ENCODE results near the gene CREG2.
"Not testable (repeated sequence)": the region's sequence is repeated elsewhere in the genome, so short reads cannot be mapped to it uniquely, and the experiment has no call there.

The CREG2 gene

DNA sequence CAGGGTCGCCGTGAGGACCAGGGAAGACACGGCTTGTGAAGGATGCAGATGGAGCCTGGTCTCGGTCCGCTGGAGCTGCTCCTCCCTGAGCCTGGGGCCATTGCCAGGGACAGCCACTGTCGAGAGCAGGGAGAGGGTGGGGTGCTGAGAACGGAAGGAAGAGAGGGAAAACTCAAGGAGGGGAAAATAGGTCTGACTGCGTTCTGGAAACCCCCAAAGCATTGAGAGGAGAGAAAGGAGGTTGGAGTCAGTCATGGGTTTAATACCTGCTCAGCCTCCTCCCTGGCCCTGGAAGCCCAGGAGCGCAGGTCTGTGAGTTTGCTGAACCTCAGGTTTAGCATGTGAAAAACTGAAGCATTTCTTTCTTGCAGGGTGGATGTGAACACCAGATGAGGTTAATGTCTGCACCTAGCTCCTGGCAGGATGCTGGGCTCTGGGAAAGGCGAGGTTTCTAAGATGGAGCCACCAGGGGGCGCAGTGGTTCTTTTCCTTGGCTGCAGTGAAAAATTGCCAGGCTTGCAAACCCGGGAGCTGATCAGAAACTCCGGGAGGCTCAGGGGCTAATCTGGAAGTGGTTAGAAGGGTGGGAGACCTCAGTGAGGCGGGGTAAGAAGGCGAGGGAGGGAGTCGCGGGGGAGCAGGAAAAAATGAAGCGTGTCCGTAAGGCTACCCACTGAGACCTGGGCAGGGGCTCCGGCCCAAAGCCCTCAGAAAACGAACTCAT is 45.2 kb downstream of the CREG2 start:
- peak; percentile 88 for DNase-seq

DNA sequence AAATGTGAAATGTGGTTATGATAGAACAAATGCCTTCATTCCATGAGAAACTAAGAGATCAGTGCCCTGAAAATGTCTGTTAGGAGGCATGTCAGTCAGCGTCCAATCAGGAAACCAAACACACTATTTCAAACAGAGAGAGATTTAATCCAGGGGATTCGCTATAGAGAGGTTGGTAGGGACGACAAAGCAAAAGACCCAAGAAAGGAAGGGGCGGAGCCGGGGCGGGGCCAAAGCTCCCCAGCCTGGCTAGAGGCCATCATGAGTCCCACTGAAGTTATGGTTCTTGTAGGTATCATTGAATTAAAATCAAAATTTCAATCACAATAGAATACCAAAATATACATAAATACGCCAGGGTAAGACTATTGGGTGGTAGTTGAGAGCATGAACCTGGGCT is 45.9 kb downstream of the CREG2 start:
- no peak for DNase-seq

DNA sequence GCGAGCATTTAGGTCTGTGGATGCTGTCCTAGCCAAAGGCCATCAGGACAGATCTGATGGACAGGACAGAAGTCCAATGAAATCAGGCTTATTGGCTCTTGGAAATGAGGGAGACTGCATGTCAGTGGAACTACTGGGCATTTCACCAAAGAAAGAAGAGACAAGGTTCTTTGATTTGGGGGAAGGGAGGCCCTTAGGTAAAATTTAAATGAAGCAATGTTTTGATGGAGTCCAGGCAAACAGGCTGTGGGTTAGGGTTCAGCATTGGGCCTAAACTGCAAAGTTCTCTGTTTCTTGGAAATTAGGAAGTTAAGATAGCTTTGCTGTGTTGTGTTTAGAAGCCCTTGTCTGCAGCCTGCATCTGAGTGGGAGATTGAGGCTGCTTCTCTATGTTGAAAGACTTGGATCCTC is 47.2 kb downstream of the CREG2 start:
- no peak for DNase-seq

DNA sequence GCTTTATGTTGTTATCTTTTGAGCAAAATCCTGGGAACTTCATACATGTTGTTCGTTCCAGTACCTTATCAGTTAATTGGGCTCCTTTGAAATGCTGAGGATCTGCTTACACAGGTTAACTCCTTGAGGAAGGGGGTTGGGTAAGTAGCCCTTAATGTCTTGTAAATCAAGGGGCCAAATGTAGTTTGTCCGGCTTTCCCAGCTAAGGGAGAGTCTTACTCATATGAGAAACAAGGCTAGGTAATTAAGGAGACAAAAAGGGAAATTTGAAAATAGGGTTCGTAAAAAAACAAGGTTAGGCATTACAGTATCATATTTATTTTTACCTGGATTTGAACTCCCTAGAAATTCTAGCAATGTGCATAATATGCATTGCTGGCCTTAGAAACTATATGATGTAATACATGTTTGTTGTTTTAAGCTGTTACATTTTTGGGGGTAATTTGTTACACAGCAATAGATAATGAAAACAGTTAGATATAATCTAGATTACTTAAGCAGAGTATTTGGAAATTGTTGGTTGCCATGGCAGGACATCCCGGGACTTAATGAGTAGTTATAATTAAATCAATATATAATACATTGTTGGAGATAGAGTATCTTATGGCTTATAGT is 47.9 kb downstream of the CREG2 start:
- no peak for DNase-seq

DNA sequence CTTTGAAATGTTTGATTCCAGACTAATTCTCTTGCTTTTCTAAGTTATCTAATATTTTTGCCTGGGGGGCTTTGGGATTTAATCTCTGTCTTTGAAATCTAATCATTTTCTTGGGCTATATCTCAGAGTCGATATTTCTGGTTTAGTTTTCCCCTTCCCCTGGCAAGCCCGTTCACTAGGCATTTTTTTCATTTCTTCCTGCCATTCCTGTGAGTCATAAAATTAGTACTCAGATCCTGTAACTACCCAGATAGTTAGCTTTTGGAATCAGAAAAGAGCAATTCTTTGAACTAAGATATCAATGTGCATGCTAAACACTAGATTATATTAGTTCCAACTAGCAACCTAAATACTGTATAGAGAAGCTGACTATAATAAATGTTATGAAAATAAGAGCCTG is 49.4 kb downstream of the CREG2 start:
- no peak for DNase-seq

DNA sequence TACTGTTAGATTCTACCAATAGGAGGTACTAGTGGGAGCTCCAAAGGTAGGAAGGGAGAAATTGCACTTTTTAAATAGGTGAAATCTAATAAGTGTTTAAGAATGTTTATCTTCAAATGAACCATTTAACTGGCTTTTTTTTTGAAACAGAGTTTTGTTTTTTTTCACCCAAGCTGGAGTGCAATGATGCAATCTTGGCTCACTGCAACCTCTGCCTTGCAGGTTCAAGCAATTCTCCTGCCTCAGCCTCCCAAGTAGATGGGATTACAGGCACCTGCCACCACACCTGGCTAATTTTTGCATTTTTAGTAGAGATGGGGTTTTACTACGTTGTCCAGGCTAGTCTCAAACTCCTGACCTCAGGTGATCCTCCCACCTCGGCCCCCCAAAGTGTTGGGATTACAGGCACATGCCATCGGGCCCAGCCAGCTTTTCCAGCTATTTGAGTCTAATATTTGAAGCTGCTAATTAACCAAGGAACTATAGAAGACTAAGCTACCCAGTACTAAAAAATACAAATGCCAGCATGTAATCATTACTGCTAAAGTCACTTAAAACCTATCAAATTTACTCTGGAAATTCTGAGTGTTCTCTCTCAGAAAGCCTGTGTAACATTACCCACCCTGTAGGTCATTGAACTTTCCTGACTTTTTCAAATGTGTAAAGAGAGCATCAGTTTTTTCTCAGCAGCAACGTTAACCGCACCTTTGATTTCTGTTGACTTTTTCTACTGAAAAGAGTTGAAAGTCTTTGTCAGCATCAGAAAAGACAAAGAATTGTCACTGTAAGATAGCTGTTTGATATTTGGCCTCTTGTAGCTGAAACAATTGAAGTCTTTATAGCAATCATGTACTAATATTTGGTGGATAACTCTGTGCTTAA is 54.2 kb downstream of the CREG2 start:
- no peak for DNase-seq

DNA sequence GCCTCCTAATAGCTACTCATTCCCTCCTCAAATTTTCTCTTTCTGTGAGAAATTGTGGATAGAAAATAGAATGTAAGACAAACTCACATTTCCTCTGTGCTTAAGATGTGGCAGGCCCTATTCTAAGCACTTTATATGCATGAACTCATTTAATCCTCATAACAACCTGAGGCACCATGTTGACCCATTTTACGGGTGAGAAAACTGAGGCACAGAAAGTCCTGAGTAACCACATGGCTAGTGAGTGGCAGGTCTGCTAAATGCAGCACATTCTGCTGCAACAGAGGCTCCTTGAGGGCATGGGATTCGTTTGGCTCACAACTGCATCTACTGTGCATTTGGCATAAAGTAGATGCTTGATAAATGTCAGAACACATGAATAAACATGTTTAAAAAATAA is 56.1 kb downstream of the CREG2 start:
- DNase-seq: no peak

DNA sequence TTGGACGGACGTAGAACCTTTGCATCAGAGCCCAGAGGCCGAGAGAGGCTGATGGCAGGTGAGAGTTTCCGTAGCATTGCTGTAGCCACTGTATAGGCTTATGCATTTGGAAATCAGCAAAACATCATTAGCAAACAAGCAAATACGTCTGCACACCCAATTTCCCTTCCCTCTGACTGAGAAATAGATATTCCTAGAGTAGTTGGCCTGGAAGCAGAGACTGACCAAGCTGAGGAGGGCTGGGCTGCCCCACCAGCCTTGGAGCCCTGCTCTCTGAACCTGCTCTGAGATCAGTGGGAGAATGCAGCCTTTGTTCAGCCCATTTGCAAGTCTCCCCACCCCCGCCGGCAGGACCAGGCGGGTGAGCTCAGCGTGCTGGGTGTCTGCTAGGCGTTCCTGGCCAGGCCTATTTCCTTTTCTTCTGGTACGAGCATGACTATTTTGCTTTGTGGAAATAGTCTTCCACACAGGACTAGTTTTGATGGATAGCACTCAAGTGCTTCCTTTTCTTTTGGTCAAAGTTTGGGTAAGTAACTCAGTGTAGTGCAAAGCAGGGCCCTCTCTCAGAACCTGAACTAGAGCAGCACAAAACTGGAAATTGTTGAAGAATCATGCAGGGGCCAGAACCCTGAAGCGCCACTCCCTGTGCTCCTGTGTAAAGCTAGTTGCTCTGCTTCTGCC is 56.9 kb downstream of the CREG2 start:
- peak; percentile 72 for DNase-seq

DNA sequence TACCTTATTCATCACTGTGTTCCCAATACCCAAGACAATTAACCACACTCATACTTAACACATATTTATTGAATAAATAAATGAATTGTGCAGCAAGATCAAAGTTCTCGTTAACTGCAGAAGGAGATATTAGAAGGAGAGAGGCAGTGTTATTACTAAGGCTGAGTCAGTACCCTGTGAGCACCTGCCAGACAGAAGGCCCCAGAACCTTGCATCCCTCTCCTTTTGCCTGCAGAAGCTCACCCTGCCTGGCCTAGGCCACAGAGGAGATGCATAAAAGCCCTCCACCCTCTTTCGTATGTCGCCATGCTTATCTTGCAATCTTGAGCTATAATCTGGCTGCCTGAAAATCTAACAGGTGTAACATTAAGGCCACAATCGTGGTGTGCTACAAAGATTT is 58.3 kb downstream of the CREG2 start:
- no peak for DNase-seq

DNA sequence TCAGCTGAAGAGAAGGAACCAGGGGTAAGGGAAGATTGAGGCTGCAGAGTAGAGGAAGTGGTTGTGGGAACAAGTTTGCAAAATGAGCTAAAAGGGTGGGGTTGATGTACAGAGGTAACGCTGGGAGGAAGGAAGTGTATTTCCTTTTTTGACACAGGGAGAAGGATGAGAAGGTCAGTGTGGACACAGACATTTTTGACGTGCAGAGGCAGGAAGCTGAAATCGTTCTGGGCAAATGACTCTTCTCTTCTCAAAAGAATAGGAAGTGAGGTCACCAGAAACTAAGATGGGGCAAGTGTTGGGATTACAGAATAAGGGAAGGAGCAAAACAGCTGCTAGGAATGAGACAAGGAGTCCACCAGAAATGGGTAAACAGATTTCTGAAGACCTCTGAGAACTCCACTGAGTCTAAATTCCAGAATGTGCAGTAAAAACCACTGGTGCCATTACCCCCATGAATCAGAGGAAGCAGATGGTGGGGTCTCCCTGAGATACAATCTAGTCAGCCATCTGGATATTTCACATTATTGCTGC is 58.8 kb downstream of the CREG2 start:
- DNase-seq: no peak

DNA sequence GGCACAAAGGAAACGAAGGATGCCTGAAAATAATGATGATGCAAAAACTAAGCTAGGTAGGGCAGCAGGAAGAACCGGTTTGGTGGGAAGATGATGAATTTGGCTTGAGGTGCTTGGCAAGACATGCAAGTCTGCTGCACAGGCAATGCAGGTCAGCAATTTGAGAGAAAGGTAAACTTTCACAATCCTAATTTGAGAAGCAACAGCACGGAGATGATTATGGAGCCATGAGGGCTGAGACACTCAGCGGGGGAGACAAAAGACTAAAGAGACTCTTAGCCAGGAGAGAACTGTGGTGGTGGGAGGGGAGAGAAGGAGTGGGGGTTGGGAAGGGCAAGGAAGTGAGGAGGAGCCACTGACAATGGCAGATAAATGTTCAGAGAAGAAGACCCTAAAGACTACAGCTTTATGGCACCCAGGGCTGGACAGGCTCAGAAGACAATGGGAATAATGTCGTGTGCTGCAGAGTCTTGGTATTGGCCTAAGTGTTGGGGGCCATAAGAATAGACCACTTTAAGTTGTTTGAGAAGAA is 59.4 kb downstream of the CREG2 start:
- DNase-seq: no peak

DNA sequence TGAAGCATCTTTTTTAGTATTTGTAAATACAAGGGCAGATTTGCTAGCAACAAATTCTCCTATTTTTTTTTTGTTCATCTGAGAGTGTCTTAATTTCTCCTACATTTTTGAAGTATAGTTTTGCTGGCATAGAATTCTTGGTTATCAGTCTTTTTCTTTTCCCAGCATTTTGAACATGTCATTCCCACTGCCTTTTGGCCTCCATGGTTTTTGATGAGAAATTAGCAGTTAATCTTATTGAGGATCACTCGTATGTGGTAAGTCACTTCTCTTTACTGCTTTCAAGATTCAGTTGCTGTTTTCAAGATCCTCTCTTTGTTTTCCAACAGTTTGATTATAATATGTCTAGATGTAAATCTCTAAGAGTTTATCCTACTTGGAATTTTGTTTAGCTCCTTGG is 61.9 kb downstream of the CREG2 start:
- no peak for DNase-seq

DNA sequence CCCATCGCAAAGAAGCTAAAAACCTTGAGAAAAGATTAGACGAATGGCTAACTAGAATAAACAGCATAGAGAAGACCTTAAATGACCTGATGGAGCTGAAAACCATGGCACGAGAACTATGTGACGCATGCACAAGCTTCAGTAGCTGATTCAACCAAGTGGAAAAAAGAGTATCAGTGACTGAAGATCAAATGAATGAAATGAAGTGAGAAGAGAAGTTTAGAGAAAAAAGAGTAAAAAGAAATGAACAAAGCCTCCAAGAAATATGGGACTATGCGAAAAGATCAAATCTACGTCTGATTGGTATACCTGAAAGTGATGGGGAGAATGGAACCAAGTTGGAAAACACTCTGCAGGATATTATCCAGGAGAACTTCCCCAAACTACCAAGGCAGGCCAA is 70.7 kb downstream of the CREG2 start:
- not testable (repeated sequence) for DNase-seq

DNA sequence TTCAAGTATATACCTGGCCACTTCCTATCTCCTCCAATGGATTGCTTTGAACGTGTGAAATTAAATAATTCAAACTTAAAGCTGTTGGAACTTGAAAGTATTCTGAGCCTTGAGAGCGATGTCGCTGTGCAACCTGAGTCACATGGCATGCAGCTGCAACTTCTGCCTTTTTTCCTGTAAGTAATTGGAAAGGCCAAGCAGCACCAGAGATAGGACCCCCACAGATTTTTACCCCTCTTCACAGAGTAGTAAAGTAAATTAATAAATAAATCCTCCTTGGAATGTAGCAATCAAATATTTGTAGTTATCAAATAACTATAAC is 75.6 kb downstream of the CREG2 start:
- DNase-seq: no peak

DNA sequence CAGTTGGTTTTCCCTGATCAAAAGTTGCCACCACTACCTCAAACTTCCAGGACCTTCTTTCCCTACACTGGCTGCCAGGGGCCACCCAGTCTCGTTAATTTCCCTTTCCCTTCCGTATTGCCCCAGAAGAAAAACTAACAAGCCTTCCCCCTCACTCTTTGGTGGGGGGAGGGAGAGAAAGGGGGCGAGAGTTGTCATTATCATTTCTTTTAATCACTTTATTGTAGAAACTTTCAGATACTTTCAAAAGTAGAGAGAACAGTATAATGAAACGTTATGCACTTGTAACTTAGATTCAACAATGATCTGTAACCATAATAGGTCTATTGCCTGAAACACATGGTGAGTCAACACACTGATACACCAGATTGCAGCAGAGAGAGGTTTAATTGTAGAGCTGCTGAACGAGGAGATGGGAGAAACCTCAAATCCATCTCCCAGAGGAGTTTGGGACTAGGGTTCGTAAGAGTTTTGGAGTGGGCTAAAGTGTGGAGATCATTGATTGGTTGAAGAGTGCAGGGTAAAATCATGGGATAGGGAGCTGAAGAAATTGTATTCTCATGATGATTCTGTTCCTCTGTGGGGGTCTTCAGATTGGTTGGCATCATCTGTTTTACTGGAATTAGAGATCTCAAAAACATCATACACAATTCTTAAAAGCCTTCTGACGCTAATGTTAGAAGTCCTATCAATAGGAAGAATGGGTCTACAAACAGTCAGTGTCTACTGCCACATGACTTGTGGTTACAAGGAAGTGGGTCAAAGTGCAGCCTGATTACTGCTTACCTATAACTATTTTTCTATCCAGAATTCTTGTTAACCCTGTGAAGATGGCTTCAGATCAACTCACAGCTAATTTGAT is 76.2 kb downstream of the CREG2 start:
- no peak for DNase-seq

DNA sequence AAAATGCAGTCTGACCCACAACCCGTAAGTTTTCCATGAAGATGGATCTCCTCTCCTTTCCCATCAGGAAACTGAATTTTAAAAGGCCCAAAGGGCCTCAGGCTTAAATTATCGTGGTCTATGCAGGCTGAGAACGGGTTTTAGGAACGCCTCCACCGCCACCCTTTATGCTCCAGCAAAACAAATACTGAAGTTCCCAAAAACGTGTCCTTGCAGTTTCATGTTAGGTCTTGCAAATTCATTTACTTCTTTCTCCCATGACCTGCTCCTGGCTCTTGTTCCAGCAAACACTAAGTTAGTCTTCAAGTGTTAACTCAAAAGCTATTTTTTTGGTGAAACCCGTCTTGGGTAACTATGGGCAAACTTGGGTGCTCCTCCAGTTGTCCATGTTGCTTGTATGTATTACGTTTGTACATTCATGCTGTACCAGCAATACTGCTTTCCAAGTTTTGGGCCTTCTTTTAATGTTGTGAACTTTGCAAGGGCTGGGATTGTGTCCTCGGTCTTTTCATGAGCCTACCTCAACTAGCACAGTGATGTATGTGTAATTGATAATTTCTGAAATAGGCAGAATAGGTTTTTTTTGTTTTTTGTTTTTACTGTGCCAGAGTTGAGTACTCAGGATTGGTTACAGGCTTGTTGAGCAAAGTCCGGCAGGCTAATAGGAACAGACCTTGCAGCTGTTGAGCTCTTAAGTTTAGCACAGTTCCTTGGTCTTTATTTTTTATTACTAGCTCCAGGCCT is 77.0 kb downstream of the CREG2 start:
- DNase-seq: no peak

DNA sequence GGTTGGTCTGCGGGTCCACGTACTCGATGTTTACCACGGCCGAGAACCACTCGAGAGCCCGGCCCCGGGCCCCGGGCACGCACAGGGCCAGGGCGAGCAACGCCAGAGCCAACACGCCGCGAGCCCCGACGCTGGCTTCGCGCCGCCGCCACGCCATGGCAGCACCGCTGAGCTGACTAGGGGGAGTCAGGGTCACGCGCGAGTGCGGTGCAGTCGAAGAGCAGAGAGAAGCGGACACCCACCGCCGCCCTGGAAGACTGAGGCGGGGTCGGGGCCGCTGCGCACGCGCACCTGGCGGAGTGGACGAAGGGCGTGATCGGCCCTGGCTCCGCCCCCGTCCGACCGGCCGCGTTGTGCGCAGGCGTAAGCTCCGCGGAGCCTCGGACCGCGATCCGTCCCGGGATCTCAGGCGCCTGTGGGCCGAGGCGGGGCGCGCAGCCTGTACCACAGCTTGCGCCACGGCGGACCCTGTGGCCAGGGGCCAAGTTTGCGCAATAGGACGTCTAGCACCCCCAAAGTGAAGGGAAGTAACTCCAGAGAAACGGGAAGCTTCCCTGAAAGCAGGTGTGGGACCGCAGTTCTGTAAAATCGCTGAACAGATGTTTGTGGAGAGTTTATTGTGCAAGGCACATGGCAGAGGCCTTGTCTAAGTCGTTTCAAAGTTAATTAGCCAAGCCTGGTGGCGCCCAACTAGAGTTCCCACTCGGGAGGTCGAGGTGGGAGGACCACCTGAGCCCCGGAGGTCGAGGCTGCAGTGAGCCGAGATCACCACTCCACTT is 78.7 kb downstream of the CREG2 start, which contains the start of gene RNF149:
Gene RNF149, minus strand, starts transcription at position 270 of the 779 bp plus-strand sequence. Its CDS starts 113 bp downstream, at position 157.
- DNase-seq: peak; percentile 97

DNA sequence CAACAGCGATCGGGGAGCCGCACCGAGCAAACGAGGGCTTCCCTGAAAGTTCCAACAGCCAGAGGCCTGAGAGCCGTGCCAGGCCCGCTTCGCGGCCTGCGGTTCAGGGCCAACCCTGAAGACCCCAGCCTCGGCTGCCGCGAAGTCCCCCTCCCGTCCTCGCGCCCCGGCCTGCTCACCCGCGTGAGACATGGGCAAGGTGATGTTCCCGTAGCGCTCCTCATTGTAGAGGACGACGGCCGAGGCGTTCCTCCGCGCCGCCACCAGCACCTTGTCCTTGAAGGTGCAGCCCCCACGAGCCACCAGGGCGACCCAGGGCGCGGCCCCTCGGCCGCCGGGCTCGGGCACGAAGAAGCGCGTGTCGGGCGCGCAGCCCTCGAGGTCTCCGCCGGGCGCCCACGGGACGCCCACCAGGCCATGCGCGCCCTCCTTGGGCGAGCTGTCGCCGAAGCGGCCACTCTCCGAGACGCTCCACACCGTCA is 79.3 kb downstream of the CREG2 start:
- peak; percentile 81 for DNase-seq

DNA sequence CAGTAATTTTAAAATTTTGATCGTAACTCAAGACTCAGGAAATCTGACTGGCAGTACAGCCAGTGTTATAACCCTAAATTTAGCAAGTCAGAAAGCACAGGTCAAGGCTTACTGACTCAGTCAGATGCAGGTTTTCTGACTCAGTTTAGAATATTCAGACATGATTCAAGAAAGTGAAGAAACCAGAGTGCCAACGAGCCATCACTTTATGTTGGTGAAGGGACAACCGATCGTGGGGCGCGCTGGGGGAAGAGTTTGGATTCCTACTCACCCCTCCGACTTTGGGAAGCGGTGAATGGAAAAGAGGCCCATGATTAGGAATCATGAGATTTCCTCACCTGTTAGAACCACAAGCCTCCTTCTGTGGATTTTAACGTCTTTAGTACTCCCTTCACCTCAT is 79.8 kb downstream of the CREG2 start:
- no peak for DNase-seq

DNA sequence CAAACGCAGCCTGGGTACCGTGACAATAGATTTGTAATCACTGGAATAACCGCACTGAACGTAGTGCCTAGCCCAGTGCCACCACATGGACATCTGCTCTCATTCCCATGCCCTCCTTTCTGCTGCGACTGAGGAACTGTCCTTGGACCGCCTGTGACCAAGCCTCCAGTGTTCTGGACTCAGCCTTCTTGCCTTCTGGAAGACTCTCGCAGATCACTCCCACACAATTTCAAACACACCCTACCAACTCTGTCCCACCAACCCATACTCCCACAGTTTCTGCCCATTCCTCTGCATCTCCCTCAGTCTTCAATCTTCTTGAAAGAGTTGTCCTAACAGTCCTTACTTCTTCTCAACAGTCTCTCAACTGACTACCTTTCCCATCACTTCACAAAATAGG is 80.9 kb downstream of the CREG2 start:
- peak; percentile 71 for DNase-seq

Data from activated CD8-positive, alpha-beta memory T cell treated with anti-CD3 and anti-CD28 coated beads for 24 hours (primary cell).